Hematopoietic multipotent progenitor cell treated with erythropoietin and hydrocortisone succinate and interleukin-3 and kit ligand, for 15 days (in vitro differentiated cells): ENCODE results near the gene MOV10.
"Not testable (repeated sequence)": the region's sequence is repeated elsewhere in the genome, so short reads cannot be mapped to it uniquely, and the experiment has no call there.

Experiments
- DNase-seq: peaks from one replicate; pipeline ENCODE4 v3.0.0-alpha.2; 2015; ENCODE audit warnings: low spot score

The MOV10 gene

DNA sequence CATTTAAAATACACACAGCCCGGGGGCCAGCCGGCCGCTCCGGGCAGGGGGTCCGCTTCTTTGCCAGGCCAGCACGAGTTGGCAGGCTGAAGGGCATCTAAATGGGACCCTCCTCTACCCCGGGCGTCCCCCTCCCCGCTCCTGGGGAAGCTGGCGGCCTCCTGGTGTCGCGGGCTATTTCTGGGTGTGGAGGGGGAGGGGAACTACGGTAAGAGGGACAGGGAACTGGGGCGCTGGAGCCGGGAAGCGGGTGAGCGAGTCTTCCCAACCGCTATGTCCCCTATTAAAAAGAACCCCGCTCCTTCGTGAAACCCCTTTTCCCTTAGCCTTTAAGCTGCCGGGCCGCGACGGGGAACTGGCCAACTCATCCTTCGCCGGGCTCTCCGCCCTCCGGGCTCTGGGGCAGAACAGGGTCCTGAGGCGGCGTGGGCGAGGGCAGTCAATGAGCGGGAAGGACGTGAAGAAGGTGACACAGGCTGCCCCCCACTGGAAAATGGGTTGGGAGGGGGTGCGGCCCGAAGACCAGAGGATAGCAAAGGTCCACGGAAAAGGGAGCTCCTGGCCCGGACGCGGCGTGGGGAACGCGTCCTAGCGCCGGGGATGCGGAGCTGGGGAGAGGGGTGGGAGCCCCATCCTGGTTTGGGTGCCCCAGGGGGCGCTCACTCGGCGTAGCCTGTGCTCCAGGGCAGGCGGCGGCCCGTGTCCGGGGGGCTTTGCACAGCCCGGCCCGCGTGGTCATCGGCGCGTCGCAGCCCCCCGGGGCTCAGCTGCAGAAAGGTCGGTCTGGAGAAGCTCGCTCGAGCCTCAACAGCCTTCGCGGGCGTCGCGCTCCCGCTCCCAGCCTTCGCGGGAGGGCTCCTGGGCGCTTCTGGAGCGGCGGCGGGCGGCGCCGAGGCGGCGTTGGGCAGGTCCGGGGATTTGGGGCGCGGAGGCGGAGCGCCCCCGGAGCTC lies 40.1 kb downstream of the MOV10 start:
- DNase-seq: no peak

DNA sequence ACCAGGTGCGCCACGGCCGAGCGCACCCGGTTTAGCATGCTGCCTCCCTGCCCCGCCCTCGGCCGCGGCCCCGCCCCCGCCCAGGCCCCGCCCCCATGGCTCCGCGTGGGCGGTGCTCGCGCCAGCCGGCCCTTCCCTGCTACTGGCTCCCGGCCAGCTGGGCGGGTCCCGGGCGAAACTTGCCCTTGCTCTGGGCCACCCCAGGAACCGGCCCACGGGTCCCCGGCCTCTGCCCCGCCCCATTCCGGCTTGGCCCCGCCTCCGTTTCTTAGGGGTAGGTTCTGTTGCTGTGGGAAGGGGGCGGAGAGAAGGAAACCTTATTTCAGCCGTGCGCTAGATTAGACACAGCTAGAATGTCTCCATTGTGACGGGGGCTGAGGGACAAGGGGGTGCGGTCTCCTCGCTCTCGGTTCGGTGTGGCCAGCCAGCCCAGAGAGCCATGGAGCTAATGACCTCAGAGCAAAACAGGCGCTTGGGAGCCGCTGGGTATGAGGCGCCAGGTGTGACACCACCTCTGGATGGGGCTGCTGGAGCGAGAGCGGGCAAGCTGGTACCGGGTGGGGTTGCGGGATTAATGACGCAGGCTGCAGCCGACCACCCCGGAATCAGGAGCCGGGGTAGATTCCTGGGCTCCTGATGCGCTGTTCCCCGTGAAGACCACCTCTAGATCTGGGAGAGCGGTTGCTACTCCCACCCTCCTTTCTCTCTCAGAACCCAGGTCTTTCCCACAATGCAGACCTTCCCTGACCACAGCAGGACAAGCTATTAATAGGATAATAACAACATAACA lies 41.0 kb downstream of the MOV10 start, which contains the start of gene PPM1J:
Gene PPM1J (minus strand): TSS at position 69 of the 790 bp plus-strand sequence. CDS start 31 bp downstream, at position 38.
- DNase-seq: peak; percentile 95

DNA sequence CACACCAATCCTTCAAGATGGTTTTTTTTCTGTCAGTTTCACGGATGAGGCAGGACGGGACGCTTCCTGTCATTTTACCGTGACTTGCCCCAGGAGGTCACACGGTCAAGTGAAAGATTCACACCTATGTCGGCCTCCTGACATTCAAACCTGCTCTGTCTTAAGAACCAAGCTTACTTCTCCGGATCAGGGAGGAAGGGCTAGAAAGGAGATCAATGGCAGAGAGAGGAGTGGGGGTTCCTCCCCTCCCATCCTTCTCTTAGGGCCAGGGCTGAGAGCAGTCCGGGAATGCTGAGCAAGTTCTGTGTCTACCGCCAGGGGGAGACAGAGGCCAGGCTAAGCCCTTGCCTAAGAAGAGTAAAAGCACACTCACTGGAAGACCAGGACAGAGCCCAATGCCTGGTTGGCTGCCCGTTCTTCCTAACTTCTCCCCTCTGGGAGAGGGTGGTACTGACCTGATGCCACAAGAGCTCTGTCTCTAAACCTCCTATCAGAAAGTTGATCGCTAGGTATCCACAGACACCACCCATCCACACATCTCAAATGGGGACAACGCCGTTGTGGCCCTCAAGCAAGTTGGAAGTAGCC lies 41.8 kb downstream of the MOV10 start:
- DNase-seq: peak; percentile 88

DNA sequence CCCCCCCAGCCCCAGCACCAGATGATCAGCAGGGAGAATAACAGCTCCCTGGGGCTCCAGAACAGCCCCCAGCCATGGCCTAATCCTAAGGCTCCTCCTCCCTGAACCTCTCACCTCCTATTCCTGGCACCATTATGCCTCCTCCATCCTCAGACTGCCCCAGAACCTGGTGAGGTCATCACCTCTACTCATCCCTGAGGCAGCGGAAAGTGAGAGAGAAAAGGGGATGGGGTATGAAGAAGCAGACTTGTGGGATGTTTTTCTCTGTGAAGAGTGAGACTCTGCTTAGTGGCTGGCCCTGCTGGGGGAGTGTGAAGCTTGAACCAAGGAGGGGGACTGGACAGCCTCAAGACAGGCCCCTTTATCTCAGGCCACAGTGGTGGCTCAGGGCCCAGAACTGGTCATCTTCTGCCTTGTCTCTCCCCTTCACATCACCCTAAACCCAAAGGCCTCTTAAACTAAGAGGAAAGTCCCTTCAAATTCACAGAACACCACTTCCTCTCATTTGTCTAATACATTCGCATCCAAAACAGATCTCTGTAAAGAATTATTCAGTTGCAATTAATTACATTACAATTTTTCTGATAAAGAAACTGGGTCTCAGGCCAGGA lies 42.9 kb downstream of the MOV10 start:
- no peak for DNase-seq

DNA sequence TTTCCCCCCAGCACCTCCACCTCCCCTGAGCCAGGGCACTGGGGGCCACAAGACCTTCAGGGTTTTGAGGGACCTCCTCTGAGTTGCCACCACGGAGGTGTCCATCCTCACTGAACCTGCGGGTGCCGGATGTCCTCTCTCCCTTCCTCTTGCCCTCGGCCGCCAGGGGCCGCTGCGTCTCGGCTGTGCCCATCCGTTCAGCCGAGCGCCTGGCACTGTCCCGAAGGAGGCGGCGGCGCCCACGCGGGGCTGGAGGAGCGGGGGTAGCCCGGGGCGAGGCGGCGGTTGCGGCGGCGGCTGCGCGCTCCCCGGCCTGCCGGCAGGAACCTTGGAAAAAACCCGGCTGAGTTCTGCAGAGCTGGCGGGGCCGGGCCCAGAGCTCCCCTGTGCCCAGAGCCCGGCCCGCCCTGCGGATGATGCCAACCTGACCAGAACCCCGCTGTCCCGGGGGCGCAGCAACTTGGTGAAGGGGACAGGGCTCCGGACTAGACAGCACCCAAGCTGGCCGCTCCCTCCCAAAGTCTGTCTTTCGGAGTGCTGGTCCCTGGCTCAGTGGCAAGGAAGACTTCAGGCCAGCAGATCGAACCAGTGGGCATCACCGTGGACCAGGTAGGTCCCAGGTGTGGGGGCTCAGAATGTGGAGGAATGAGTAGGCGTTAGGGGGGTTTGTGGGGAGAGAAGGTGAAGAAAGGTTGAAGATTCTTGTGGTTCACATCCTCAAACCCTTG lies 44.4 kb downstream of the MOV10 start:
- peak; percentile 70 for DNase-seq

DNA sequence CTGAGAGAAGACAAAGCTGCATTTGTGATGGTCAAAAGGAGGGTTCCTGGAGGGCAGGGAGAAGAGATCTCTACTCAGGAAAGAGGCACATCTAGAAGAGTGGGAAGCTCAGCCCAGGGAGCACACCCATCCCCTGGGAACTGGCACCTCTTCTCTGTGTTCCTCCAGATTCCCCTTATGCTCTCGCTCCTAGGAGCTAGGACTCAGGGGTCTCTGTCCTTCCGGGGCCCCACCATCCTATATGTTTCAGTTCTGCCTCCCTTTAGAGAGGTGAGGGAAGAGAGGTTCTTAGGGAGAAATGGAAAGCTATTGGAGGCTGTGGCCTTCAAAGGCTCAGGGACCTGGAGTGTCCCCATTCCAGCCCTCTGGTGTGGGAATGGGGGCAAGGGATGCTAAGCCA lies 45.2 kb downstream of the MOV10 start:
- DNase-seq: no peak

DNA sequence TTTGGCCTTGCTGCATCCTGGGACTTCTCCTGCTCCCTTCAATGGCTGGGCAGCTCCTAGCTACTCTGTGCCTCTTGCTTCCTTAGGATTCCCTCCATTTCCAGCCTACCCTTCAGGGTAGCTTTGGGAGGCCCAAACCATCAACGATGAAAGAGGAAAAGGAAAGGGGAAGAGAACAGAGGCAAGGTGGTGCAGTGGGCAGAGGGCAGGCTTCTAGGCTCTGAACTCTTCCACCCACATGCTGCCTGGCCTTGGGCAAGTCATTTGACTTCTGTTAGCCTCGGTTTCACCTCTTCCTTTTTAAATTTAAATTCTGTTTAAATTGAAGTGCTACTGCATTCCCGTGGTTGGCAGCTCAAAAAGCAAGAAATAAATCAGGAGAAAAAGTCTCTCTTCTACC lies 46.3 kb downstream of the MOV10 start:
- no peak for DNase-seq

DNA sequence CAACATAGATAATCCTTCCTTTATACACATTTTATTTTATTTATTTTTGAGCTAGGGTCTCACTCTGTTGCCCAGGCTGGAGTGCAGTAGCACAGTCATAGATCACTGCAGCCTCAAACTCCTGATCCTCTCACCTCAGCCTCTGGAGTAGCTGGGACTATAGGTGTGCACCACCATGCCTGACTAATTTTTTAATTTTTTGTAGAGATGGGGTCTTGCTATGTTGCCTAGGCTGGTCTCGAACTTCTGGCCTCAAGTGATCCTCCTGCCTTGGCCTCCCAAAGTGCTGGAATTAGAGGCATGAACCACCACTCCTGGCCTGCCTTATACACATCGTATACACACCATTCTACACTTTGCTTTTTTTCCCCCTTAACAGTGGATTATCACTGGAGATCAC lies 46.8 kb downstream of the MOV10 start:
- DNase-seq: not testable (repeated sequence)

DNA sequence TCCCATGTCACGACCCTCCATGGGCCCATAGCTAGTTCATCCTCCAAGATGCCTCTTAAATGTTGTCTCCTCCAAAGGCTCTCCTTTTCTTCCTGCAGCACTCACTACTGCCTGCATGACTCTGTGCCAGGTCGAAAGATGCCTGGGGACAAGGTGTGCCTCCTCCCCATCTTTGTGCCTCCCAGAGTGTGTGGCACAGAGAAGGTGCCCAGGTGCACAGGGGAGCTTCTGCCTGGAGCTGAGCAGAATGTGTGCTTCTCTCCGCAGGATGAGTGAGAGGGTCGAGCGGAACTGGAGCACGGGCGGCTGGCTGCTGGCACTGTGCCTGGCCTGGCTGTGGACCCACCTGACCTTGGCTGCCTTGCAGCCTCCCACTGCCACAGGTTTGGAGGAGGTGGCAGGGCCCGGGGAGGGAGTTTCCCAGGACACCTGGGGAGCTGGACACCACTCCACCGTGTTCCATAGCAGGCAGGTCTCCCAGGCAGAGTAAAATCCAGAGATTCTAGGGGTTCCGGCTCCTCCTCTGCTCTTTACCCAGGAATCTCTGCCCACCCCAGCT lies 47.6 kb downstream of the MOV10 start:
- DNase-seq: no peak

DNA sequence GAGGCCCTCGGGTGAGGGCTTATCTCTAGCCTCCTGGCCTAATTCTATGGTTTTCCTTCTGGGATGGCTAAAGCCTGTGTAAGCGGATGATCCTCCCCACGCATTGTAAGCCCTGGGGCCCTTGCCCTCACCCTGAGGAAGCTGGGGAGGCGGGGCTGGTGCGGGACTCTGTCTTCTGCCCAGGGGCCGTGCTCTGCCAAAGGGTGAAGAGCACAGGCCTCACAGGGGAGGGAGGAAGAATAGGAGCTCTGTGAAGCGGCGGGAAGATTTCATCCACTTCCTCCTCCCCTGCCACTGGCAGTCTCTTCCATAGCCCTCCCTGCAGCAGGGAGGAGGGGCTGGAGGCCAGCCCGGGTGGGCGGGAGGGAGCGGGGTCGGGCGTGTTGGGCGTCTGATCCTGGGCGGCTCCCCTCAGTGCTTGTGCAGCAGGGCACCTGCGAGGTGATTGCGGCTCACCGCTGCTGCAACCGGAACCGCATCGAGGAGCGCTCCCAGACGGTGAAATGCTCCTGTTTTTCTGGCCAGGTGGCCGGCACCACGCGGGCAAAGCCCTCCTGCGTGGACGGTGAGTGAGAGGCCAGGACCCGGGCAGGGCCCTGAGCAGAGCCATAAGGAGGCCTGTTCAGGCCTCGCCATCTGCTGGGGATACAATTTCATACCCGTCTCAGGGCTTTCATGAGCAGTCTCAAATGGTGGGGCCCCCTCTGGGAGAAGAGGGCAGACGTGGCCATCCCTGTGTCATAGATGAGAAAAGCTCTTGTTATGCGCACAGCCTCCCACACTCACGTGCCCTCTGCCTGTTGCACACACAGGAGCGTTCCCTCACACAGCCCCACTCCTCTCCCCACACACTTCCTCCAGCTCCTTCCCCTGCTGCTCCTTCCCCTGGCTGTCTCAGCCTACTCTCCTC lies 48.4 kb downstream of the MOV10 start:
- DNase-seq: no peak

DNA sequence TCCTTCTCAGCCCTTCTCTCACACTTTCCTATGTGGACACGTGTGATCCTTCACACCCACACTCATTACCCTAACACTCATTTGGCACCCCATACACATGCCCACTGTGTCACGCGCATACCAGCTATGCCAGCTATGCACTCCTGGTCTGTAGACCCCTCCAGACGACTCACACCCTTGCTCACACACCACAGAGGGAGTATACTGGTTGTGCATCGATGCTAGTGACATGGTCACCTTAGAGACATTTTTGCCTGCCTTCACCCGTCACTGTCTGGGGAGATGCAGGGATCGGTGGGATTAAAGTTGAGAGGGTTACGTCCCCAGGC lies 49.0 kb downstream of the MOV10 start:
- no peak for DNase-seq

DNA sequence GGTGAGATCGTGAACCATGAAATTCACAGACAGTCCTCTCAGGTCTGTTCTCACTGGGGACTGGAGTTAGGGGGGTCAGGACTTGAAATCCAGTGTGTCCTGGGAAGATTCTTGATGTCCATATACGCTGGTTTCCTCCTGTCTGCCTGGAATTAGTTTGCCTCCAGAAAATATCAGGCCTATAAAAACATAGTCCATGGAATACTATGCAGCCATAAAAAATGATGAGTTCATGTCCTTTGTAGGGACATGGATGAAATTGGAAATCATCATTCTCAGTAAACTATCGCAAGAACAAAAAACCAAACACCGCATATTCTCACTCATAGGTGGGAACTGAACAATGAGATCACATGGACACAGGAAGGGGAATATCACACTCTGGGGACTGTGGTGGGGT lies 49.8 kb downstream of the MOV10 start:
- DNase-seq: not testable (repeated sequence)

DNA sequence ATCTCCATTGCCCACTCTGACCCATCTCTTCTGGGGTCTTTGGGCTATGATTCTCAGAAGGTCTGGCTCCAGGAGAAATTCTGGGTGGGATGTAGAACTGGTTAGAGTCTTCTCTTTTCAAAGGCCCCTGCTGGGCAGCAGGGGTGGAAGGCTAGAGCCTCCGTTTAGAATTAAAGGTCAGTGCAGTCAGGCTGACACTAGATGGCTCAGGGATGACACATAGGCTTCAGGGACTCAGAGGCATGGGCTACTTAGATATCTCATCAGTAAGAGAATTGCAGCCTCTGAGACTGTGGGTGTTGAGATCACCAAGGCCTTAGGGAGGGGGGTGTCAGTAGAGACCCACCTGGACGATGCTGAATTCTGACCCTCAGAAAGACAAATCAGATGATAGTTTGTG lies 53.3 kb downstream of the MOV10 start:
- no peak for DNase-seq

DNA sequence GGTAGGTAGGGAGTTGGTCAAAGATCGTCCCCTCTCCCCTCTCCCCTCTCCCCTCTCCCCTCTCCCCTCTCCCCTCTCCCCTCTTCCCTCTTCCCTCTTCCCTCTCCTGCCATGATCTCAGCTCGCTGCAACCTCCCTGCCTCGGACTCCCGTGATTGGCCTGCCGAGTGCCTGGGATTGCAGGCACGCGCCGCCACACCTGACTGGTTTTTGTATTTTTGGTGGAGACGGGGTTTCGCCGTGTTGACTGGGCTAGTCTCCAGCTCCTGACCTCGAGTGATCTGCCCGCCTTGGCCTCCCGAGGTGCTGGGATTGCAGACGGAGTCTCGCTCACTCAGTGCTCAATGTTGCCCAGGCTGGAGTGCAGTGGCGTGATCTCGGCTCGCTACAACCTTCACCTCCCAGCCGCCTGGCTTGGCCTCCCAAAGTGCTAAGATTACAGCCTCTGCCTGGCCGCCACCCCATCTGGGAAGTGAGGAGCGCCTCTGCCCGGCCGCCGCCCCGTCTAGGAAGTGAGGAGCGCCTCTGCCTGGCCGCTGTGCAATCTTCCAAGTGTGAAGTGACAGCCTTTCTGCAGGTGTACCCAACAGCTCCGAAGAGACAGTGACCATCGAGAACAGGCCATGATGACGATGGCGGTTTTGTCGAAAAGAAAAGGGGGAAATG lies 54.0 kb downstream of the MOV10 start:
- not testable (repeated sequence) for DNase-seq

DNA sequence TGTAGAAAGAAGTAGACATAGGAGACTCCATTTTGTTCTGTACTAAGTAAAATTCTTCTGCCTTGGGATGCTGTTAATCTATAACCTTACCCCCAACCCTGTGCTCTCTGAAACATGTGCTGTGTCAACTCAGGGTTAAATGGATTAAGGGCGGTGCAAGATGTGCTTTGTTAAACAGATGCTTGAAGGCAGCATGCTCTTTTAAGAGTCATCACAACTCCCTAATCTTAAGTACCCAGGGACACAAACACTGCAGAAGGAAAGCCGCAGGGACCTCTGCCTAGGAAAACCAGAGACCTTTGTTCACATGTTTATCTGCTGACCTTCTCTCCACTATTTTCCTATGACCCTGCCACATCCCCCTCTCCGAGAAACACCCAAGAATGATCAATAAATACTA lies 54.6 kb downstream of the MOV10 start:
- DNase-seq: not testable (repeated sequence)

DNA sequence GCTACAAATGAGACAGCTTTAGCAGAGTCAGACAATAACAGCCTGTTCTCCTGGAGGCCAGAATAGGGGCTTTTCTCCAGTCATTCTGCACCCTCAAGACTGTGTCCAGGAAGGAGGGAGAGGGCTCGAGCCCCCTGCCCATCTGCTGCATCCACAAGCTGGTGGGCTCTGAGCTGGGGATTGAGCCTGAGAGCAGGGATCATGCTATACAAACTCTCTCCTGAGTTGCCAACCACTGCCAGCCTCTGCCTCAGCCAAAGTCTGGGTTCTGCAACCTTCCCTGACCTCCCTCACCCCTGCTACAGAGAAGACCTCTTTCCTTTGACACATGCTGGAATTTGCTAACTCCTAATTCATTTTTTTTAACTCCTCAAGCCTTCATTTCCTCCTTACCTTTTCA lies 55.5 kb downstream of the MOV10 start:
- no peak for DNase-seq

DNA sequence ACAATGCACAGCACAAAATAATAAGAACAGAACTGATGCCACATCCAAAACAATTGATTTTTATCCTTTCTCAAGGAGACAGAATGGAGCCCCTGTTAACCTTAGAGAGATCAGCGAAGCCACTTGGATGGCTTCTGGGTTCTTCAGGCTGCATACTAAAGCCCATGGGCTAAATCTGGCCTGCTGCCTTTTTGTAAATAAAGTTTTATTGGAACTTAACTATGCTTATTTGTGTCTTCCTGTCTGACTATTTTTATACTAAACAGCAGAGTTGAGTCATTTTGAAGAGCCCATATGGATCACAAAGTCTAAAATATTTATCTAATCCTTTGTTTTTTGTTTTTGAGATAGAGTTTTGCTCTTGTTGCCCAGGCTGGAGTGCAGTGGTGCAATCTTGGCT lies 57.0 kb downstream of the MOV10 start:
- no peak for DNase-seq

DNA sequence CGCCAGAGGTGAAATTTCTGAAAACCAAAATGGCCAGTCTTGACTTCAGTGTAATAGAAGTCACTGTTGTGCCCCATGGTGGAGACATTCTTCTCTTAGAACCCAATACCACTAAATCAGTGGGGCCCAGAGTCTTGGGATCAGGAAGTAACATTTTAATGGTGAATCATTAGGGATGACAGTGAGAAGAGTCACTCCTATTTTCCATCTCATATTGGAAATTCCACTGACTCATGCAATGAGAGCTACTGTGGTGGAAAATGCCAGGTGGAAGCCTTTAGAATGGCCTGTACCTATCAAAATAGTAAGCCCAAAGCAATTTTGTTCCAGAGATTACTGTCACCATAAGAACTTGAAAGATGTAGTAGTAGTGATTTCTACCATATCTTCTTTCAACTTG lies 61.3 kb downstream of the MOV10 start:
- no peak for DNase-seq

DNA sequence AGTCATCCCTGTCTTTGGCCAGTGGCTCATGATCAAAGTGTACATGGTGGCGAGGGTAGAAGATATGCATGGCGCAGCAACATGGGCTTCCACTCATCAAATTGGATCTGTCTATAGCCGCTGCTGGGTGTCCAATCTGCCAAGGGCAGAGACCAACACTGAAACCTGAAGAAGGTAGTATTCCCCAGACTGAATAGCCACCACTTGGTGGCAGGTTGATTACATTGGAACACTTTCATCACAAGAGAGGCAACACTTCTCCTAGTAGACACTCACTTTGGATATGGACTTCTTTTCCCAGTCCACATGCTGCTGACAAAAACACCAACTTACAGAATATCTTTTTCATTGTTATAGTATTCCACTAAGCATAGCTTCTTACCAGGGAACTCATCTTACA lies 63.1 kb downstream of the MOV10 start:
- DNase-seq: no peak
